Neural crest cell (in vitro differentiated cells): Measurements from ENCODE around the gene RABGAP1. TPM values are rescaled to one million over a fixed set of nuclear protein-coding genes. Genes with fewer than 3 reads are reported as not detected.
A peak's percentile ranks its signal among the peaks of the same experiment; 100 is the strongest.

ENCODE experiments used
- DNase-seq: peaks from one replicate; pipeline ENCODE4 v3.0.0; 2021; ENCODE audit warnings: low read depth, mixed read lengths, low spot score
- H3K27ac Mint-ChIP-seq: one replicate; pipeline ENCODE4 v1.8.0; 2021; ENCODE audit warnings: mild to moderate bottlenecking, mixed read lengths; ENCODE audit not compliant: unreplicated experiment
- H3K27me3 Mint-ChIP-seq: 2 replicates; pipeline ENCODE4 v1.8.0; 2021; ENCODE audit warnings: low read depth, mild to moderate bottlenecking, mixed read lengths
- H3K36me3 Mint-ChIP-seq: 2 replicates; pipeline ENCODE4 v1.8.0; 2021; ENCODE audit warnings: low read depth, mild to moderate bottlenecking, mixed read lengths
- H3K4me1 Mint-ChIP-seq: 2 replicates; pipeline ENCODE4 v1.8.0; 2021; ENCODE audit warnings: mixed read lengths
- H3K4me3 Mint-ChIP-seq: one replicate; pipeline ENCODE4 v1.8.0; 2021; ENCODE audit warnings: mild to moderate bottlenecking, mixed read lengths
- H3K9me3 Mint-ChIP-seq: 2 replicates; pipeline ENCODE4 v1.8.0; 2021; ENCODE audit warnings: mixed read lengths
- CTCF ChIP-seq: fragments of 200-600 bp; sonication (generic); conservative IDR thresholded peaks from 2 replicates; pipeline ENCODE4 v1.5.0; 2021; ENCODE audit warnings: antibody characterized with exemption, mild to moderate bottlenecking
- total RNA-seq: library from RNA; stranded (reverse); gene quantifications from 2 replicates; pipeline ENCODE4 v1.2.1, GENCODE V29; 2021

The RABGAP1 gene
- total RNA-seq, 1 donor from 2014 or later = 59.5 TPM

- Mint-ChIP-seq H3K4me3 (no peak overlapping the region), H3K27ac (no peak overlapping the region), H3K9me3 (no peaks in the 10 kb centered on the region), H3K4me1 (no peaks in the 10 kb centered on the region), H3K36me3 (no peaks in the 10 kb centered on the region), H3K27me3 (no peaks in the 10 kb centered on the region)
- DNase-seq = no peak
- no peak for TF ChIP-seq CTCF
Measured at GRCh38 chr9:123073441-123073840, 132.6 kb downstream of the RABGAP1 start.

- no peak for TF ChIP-seq CTCF
- H3K4me1 Mint-ChIP-seq = no peaks in the 10 kb centered on the region
- H3K27ac Mint-ChIP-seq = no peak overlapping the region
Measured at GRCh38 chr9:123073991-123074422, 133.2 kb downstream of the RABGAP1 start.

GRCh38 chr9:123074628-123075027, 133.8 kb downstream of the RABGAP1 start:
- H3K4me1 Mint-ChIP-seq = no peaks in the 10 kb centered on the region
- H3K27ac Mint-ChIP-seq = no peak overlapping the region
- H3K27me3 Mint-ChIP-seq = no peaks in the 10 kb centered on the region
- H3K4me3 Mint-ChIP-seq = no peak overlapping the region
- H3K9me3 Mint-ChIP-seq = no peaks in the 10 kb centered on the region
- H3K36me3 Mint-ChIP-seq = no peaks in the 10 kb centered on the region
- no peak for TF ChIP-seq CTCF
- DNase-seq = no peak

More at GRCh38 chr9:123073991-123074422, 133.2 kb downstream of the RABGAP1 start:
- H3K36me3 Mint-ChIP-seq = no peaks in the 10 kb centered on the region
- no peaks in the 10 kb centered on the region for H3K9me3 Mint-ChIP-seq
- no peaks in the 10 kb centered on the region for H3K27me3 Mint-ChIP-seq
- H3K4me3 Mint-ChIP-seq = no peak overlapping the region
- DNase-seq = no peak

- H3K27me3 Mint-ChIP-seq = no peaks in the 10 kb centered on the region
- peaks cover 5% of the 10 kb centered on the region for H3K4me1 Mint-ChIP-seq
- peaks cover 2% of the 10 kb centered on the region for H3K36me3 Mint-ChIP-seq
- no peak overlapping the region for H3K4me3 Mint-ChIP-seq
- no peak overlapping the region for H3K27ac Mint-ChIP-seq
- TF ChIP-seq CTCF = no peak
- no peaks in the 10 kb centered on the region for H3K9me3 Mint-ChIP-seq
- DNase-seq = no peak
Measured at GRCh38 chr9:123080444-123080843, 139.6 kb downstream of the RABGAP1 start.

GRCh38 chr9:123081824-123082223, 141.0 kb downstream of the RABGAP1 start:
- TF ChIP-seq CTCF = peak; percentile 82

GRCh38 chr9:123083680-123084079, 142.9 kb downstream of the RABGAP1 start:
- no peak for TF ChIP-seq CTCF
- Mint-ChIP-seq H3K4me1 (peaks cover 5% of the 10 kb centered on the region), H3K9me3 (no peaks in the 10 kb centered on the region), H3K36me3 (peaks cover 2% of the 10 kb centered on the region), H3K27me3 (no peaks in the 10 kb centered on the region), H3K4me3 (no peak overlapping the region), H3K27ac (no peak overlapping the region)
- no peak for DNase-seq

More at GRCh38 chr9:123081824-123082223, 141.0 kb downstream of the RABGAP1 start:
- H3K4me3 Mint-ChIP-seq = no peak overlapping the region
- no peak overlapping the region for H3K27ac Mint-ChIP-seq
- peaks cover 2% of the 10 kb centered on the region for H3K36me3 Mint-ChIP-seq
- H3K4me1 Mint-ChIP-seq = peaks cover 5% of the 10 kb centered on the region
- no peaks in the 10 kb centered on the region for H3K27me3 Mint-ChIP-seq
- peak; percentile 22 for DNase-seq
- no peaks in the 10 kb centered on the region for H3K9me3 Mint-ChIP-seq
